Kidney glomerular epithelial cell (primary cell): ENCODE measurements around the gene COMMD8.
"Not testable (repeated sequence)": the region's sequence is repeated elsewhere in the genome, so short reads cannot be mapped to it uniquely, and the experiment has no call there.

ENCODE experiments used
- DNase-seq: peaks from one replicate; lab custom pipeline; 2025; lab: John Stamatoyannopoulos, UW

Gene COMMD8

GRCh38 chr4:47463235-47463956 lies at the start of gene COMMD8:
Gene COMMD8, minus strand, starts transcription at chr4:47463702. Its CDS starts 51 bp downstream, at chr4:47463651.
- peak; percentile 93 for DNase-seq

GRCh38 chr4:47510506-47511143 lies 47.1 kb upstream of the COMMD8 start:
- DNase-seq, result no peak

GRCh38 chr4:47505666-47506065 lies 42.2 kb upstream of the COMMD8 start:
- no peak for DNase-seq

GRCh38 chr4:47505147-47505546 lies 41.6 kb upstream of the COMMD8 start:
- no peak for DNase-seq

- no peak for DNase-seq
Measured at GRCh38 chr4:47500776-47501175, 37.3 kb upstream of the COMMD8 start.

- no peak for DNase-seq
Measured at GRCh38 chr4:47499700-47500099, 36.2 kb upstream of the COMMD8 start.

GRCh38 chr4:47498899-47499298 lies 35.4 kb upstream of the COMMD8 start:
- DNase-seq, result no peak

GRCh38 chr4:47494124-47494430 lies 30.6 kb upstream of the COMMD8 start:
- no peak for DNase-seq

- no peak for DNase-seq
Measured at GRCh38 chr4:47493238-47494123, 30.0 kb upstream of the COMMD8 start.

GRCh38 chr4:47490550-47490949 lies 27.0 kb upstream of the COMMD8 start:
- DNase-seq, result no peak

GRCh38 chr4:47488706-47489105 lies 25.2 kb upstream of the COMMD8 start:
- DNase-seq, result no peak

- DNase-seq, result not testable (repeated sequence)
Measured at GRCh38 chr4:47486727-47487126, 23.2 kb upstream of the COMMD8 start.

- DNase-seq, result no peak
Measured at GRCh38 chr4:47486231-47486673, 22.8 kb upstream of the COMMD8 start.

- no peak for DNase-seq
Measured at GRCh38 chr4:47485768-47486167, 22.3 kb upstream of the COMMD8 start.

- DNase-seq, result peak; percentile 91
Measured at GRCh38 chr4:47485047-47485692, 21.7 kb upstream of the COMMD8 start, which contains the start of gene ATP10D. Gene ATP10D, plus strand, starts transcription at chr4:47485275. Its CDS starts 27,266 bp downstream, at chr4:47512541.

GRCh38 chr4:47484168-47484567 lies 20.7 kb upstream of the COMMD8 start:
- DNase-seq, result no peak

GRCh38 chr4:47483745-47484144 lies 20.2 kb upstream of the COMMD8 start:
- peak; percentile 68 for DNase-seq

GRCh38 chr4:47482326-47482725 lies 18.8 kb upstream of the COMMD8 start:
- peak; percentile 34 for DNase-seq

- DNase-seq, result no peak
Measured at GRCh38 chr4:47478804-47479203, 15.3 kb upstream of the COMMD8 start.

GRCh38 chr4:47475411-47475810 lies 11.9 kb upstream of the COMMD8 start:
- no peak for DNase-seq

- DNase-seq, result no peak
Measured at GRCh38 chr4:47474799-47475198, 11.3 kb upstream of the COMMD8 start.

GRCh38 chr4:47473141-47473750 lies 9.7 kb upstream of the COMMD8 start:
- DNase-seq, result no peak
